NCI-H748 (cell line): Measurements from ENCODE around the gene PLEKHG4.
A peak's percentile ranks its signal among the peaks of the same experiment; 100 is the strongest.

Experiments used
- DNase-seq: peaks from one replicate; lab custom pipeline; 2025; ENCODE audit not compliant: unreplicated experiment; lab: John Stamatoyannopoulos, UW

Gene PLEKHG4

GRCh38 chr16:67279296-67280089, at the start of gene PLEKHG4:
PLEKHG4 (plus strand) TSS chr16:67279532; CDS start chr16:67280045, 513 bp downstream.
- peak; percentile 75 for DNase-seq

- DNase-seq = no peak
Observed at GRCh38 chr16:67229906-67230808, 49.2 kb upstream of the PLEKHG4 start.

- no peak for DNase-seq
Observed at GRCh38 chr16:67230809-67231660, 48.3 kb upstream of the PLEKHG4 start.

- no peak for DNase-seq
Observed at GRCh38 chr16:67233596-67233995, 45.7 kb upstream of the PLEKHG4 start.

GRCh38 chr16:67234180-67234597, 45.1 kb upstream of the PLEKHG4 start:
- no peak for DNase-seq

GRCh38 chr16:67235816-67236562, 43.3 kb upstream of the PLEKHG4 start:
- no peak for DNase-seq

- peak; percentile 8 for DNase-seq
Observed at GRCh38 chr16:67236563-67237395, 42.6 kb upstream of the PLEKHG4 start.

- DNase-seq = no peak
Observed at GRCh38 chr16:67237396-67238277, 41.7 kb upstream of the PLEKHG4 start.

GRCh38 chr16:67238278-67238575, 41.1 kb upstream of the PLEKHG4 start:
- DNase-seq = no peak

- no peak for DNase-seq
Observed at GRCh38 chr16:67238806-67239470, 40.4 kb upstream of the PLEKHG4 start.

GRCh38 chr16:67240506-67240905, 38.8 kb upstream of the PLEKHG4 start:
- DNase-seq = no peak

GRCh38 chr16:67241008-67241900, 38.1 kb upstream of the PLEKHG4 start:
- DNase-seq = no peak

- no peak for DNase-seq
Observed at GRCh38 chr16:67242138-67242730, 37.1 kb upstream of the PLEKHG4 start.

GRCh38 chr16:67243481-67243880, 35.9 kb upstream of the PLEKHG4 start:
- DNase-seq = no peak

GRCh38 chr16:67244387-67245185, 34.7 kb upstream of the PLEKHG4 start:
- no peak for DNase-seq

- DNase-seq = no peak
Observed at GRCh38 chr16:67245186-67245585, 34.1 kb upstream of the PLEKHG4 start.
